Keratinocyte (primary cell): ENCODE data around the gene EXOC4. TPM values are rescaled to one million over a fixed set of nuclear protein-coding genes. Genes with fewer than 3 reads are reported as not detected.

Experiments
- DNase-seq: peaks from one replicate; pipeline ENCODE4 v3.0.0-alpha.2; 2011; ENCODE audit warnings: low read depth, missing footprints, low spot score
- FAIRE-seq: peaks from 2 replicates; lab custom pipeline; 2011; peaks lifted over from hg19 to GRCh38; lab: Jason Lieb, UNC
- H2AFZ ChIP-seq: 2 replicates; pipeline ENCODE4 v1.6.0; 2012; ENCODE audit warnings: low read length, control low read depth, inconsistent platforms; ENCODE audit not compliant: control insufficient read depth
- H3K27ac ChIP-seq: 2 replicates; pipeline ENCODE4 v1.5.1; 2011; ENCODE audit warnings: low read length; ENCODE audit not compliant: control insufficient read depth, insufficient read depth
- H3K27me3 ChIP-seq: 3 replicates; pipeline ENCODE4 v1.6.0; 2011; ENCODE audit warnings: low read length; ENCODE audit not compliant: control insufficient read depth, insufficient read depth; ENCODE audit errors: extremely low read depth
- H3K36me3 ChIP-seq, 2 experiments: 2 replicates in 1 of 2; 3 replicates in 1 of 2; pipeline ENCODE4 v1.5.1; 2011; ENCODE audit warnings: low read length in 2 of 2, mild to moderate bottlenecking in 1 of 2; ENCODE audit not compliant: control insufficient read depth in 2 of 2, insufficient read depth in 2 of 2; ENCODE audit errors: extremely low read depth in 1 of 2
- H3K4me1 ChIP-seq: 3 replicates; pipeline ENCODE4 v1.5.1; 2011; ENCODE audit warnings: low read length; ENCODE audit not compliant: control insufficient read depth, insufficient read depth; ENCODE audit errors: extremely low read depth
- H3K4me2 ChIP-seq: 3 replicates; pipeline ENCODE4 v1.6.0; 2011; ENCODE audit warnings: low read depth, low read length; ENCODE audit not compliant: control insufficient read depth, insufficient read depth; ENCODE audit errors: extremely low read depth
- H3K4me3 ChIP-seq, 3 experiments: fragments of 200-600 bp in 1 of 3; sonication (generic) in 1 of 3; 2 replicates in 2 of 3; 3 replicates in 1 of 3; pipeline ENCODE4 v1.5.1; 2011 to 2016; ENCODE audit warnings: low read length in 3 of 3, mild to moderate bottlenecking in 3 of 3, control low read depth in 2 of 3, inconsistent platforms in 1 of 3, low read depth in 1 of 3, mixed read lengths in 1 of 3, mixed run types in 1 of 3, moderate library complexity in 1 of 3; ENCODE audit not compliant: control insufficient read depth in 2 of 3, insufficient read depth in 2 of 3; ENCODE audit errors: extremely low read depth in 1 of 3
- H3K79me2 ChIP-seq: 2 replicates; pipeline ENCODE4 v1.6.0; 2012; ENCODE audit warnings: low read length; ENCODE audit not compliant: control insufficient read depth, insufficient read depth
- H3K9ac ChIP-seq: 3 replicates; pipeline ENCODE4 v1.6.0; 2011; ENCODE audit warnings: low read length; ENCODE audit not compliant: control insufficient read depth, insufficient read depth; ENCODE audit errors: extremely low read depth
- H3K9me1 ChIP-seq: 3 replicates; pipeline ENCODE4 v1.6.0; 2011; ENCODE audit warnings: low read length; ENCODE audit not compliant: control insufficient read depth, insufficient read depth; ENCODE audit errors: extremely low read depth
- H3K9me3 ChIP-seq: 2 replicates; pipeline ENCODE4 v1.5.1; 2012; ENCODE audit warnings: low read depth, low read length; ENCODE audit not compliant: control insufficient read depth
- H4K20me1 ChIP-seq: 3 replicates; pipeline ENCODE4 v1.6.0; 2011; ENCODE audit warnings: low read length; ENCODE audit not compliant: control insufficient read depth, insufficient read depth; ENCODE audit errors: extremely low read depth
- EZH2 ChIP-seq: IDR thresholded peaks from one replicate; pipeline ENCODE4 v1.6.1; 2012; ENCODE audit warnings: inconsistent platforms, mild to moderate bottlenecking, low read length, moderate library complexity
- dilution Hi-C: fragments of 300-500 bp; cut with MboI; formaldehyde crosslinking; loops from one replicate; pipeline ENCODE4 v1.7.0; 2020; ENCODE audit warnings: low sequenced_read_pairs; ENCODE audit not compliant: extremely low pct_ligation_motif_present
- polyA plus RNA-seq, 5 experiments: library from polyadenylated mRNA; depleted of rRNA in 3 of 5; stranded (reverse) in 3 of 5; stranded (forward) in 1 of 5; unstranded in 1 of 5; fragments of >200 nt; gene quantifications; 1 replicate in 1 of 5; 2 replicates in 3 of 5; 3 replicates in 1 of 5; pipeline versions ENCODE4 v1.2.1 to v1.2.3, GENCODE V29; 2011 to 2012; ENCODE audit warnings: missing spikeins in 2 of 5, low read depth in 1 of 5, low replicate concordance in 1 of 5
- TF ChIP-seq, protein P1 (sequence below), 3 experiments: IDR thresholded peaks in 1 of 3; conservative IDR thresholded peaks in 1 of 3; optimal IDR thresholded peaks in 1 of 3; 2 replicates in 2 of 3; 3 replicates in 1 of 3; pipeline versions ENCODE3 to v1.5.1; 2011; ENCODE audit warnings: low read length in 3 of 3, mild to moderate bottlenecking in 3 of 3, moderate library complexity in 2 of 3, control low read depth in 1 of 3, inconsistent platforms in 1 of 3; ENCODE audit not compliant: insufficient read depth in 2 of 3; ENCODE audit errors: extremely low read depth in 1 of 3

The EXOC4 gene
- polyA plus RNA-seq, 1 donor (not counting 4 experiments of a cell fraction or from before 2014, with no cell fraction given): 52.6 TPM

DNA sequence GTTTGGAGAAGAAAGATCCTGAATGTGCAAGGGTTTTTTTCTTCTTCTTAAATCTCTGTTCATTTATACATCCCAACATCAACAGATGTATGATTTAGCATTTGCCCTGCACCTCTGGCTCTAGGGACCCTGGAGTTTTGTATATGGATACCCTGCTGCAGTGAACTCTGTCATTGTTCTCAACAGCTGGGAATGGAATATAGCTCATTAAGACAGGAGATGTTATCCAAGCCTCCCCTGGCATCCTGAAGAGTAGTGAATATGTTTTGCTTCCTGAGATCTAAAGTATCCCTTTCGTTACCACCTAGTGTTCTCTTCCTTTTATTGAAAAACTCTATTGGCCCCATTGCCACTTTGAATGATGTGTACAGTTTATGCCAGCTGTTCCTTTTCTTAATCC, 275.9 kb downstream of the EXOC4 start:
- Histone ChIP-seq H3K36me3 (no peaks in the 10 kb centered on the region), H3K27me3 (no peaks in the 10 kb centered on the region), H3K9ac (no peak overlapping the region), H2AFZ (no peak overlapping the region), H3K9me3 (no peaks in the 10 kb centered on the region), H3K9me1 (no peaks in the 10 kb centered on the region), H4K20me1 (no peaks in the 10 kb centered on the region), H3K27ac (no peak overlapping the region), H3K4me2 (no peak overlapping the region), H3K4me1 (no peaks in the 10 kb centered on the region), H3K79me2 (no peaks in the 10 kb centered on the region), H3K4me3 (no peak overlapping the region)
- TF ChIP-seq EZH2: no peak
- TF ChIP-seq, protein P1, sequence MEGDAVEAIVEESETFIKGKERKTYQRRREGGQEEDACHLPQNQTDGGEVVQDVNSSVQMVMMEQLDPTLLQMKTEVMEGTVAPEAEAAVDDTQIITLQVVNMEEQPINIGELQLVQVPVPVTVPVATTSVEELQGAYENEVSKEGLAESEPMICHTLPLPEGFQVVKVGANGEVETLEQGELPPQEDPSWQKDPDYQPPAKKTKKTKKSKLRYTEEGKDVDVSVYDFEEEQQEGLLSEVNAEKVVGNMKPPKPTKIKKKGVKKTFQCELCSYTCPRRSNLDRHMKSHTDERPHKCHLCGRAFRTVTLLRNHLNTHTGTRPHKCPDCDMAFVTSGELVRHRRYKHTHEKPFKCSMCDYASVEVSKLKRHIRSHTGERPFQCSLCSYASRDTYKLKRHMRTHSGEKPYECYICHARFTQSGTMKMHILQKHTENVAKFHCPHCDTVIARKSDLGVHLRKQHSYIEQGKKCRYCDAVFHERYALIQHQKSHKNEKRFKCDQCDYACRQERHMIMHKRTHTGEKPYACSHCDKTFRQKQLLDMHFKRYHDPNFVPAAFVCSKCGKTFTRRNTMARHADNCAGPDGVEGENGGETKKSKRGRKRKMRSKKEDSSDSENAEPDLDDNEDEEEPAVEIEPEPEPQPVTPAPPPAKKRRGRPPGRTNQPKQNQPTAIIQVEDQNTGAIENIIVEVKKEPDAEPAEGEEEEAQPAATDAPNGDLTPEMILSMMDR (optimal IDR thresholded peaks at IDR 0.05 in 1 of 3, IDR thresholded peaks at IDR 0.05 in 1 of 3, conservative IDR thresholded peaks at IDR 0.05 in 1 of 3; ENCODE audit: extremely low read depth in 1 of 3, insufficient read depth in 2 of 3, low read length in 3 of 3): no peak
- dilution Hi-C loops: no loop called here
- DNase-seq (no peak), FAIRE-seq (no peak)

DNA sequence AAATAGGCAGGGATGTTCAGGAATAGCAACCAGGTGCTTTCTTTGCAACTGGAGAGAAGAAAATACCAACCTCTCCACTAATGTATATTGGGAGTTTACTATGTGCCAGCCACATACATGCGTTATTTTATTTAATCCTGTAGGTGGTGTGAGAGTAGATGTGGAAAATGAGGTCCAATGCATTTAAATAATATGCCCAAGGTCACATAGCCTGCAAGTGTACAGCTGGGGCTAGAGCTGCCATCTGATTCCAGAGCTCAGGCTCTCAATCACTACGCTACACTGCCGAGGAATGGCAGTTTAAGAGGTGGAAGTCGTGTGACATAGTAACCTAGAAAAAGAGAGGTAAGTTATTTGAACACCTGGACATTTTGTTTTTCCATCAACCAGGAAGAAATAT, 277.0 kb downstream of the EXOC4 start:
- DNase-seq: no peak
- H3K9me1 ChIP-seq: no peaks in the 10 kb centered on the region
- H3K4me3 ChIP-seq: no peak overlapping the region
- no peaks in the 10 kb centered on the region for H3K79me2 ChIP-seq
- no peaks in the 10 kb centered on the region for H4K20me1 ChIP-seq
- H3K9me3 ChIP-seq: no peaks in the 10 kb centered on the region
- H3K9ac ChIP-seq: no peak overlapping the region
- no peak overlapping the region for H3K27ac ChIP-seq
- H3K36me3 ChIP-seq: no peaks in the 10 kb centered on the region
- H3K4me1 ChIP-seq: no peaks in the 10 kb centered on the region
- dilution Hi-C loops: no loop called here
- no peak for TF ChIP-seq EZH2
- TF ChIP-seq, protein P1 (optimal IDR thresholded peaks at IDR 0.05 in 1 of 3, IDR thresholded peaks at IDR 0.05 in 1 of 3, conservative IDR thresholded peaks at IDR 0.05 in 1 of 3; ENCODE audit: extremely low read depth in 1 of 3, insufficient read depth in 2 of 3, low read length in 3 of 3): no peak
- no peak for FAIRE-seq
- H3K4me2 ChIP-seq: no peak overlapping the region
- H3K27me3 ChIP-seq: no peaks in the 10 kb centered on the region
- no peak overlapping the region for H2AFZ ChIP-seq
